ENCODE measurements around the gene CCDC187. TPM values are rescaled to one million over a fixed set of nuclear protein-coding genes. Genes with fewer than 3 reads are reported as not detected.

CCDC187 gene
- total RNA-seq, 1 donor, result not detected

GRCh38 chr9:136297016-136297691, 6.7 kb downstream of the CCDC187 start:
- Histone ChIP-seq H3K9me3 (ENCODE audit: low read depth, low read length) (no peaks in the 10 kb centered on the region), H3K27ac (ENCODE audit: low read depth, low read length) (no peak overlapping the region), H3K36me3 (ENCODE audit: insufficient read depth, low read length) (no peaks in the 10 kb centered on the region), H4K20me1 (ENCODE audit: insufficient read depth, low read length) (no peaks in the 10 kb centered on the region), H3K79me2 (ENCODE audit: insufficient read depth, low read length) (no peaks in the 10 kb centered on the region), H2AFZ (ENCODE audit: low read length) (no peak overlapping the region), H3K4me3 (ENCODE audit: insufficient read depth, low read length) (no peak overlapping the region), H3K4me2 (ENCODE audit: insufficient read depth, low read length) (no peak overlapping the region), H3K27me3 (ENCODE audit: insufficient read depth, low read length) (no peaks in the 10 kb centered on the region), H3K4me1 (ENCODE audit: insufficient read depth, low read length) (no peaks in the 10 kb centered on the region)
- TF ChIP-seq CTCF (IDR thresholded peaks at IDR 0.05; ENCODE audit: extremely low read depth, low read depth, low read length), result no peak
- DNase-seq (ENCODE audit: insufficient read length, low spot score, missing footprints), result no peak

GRCh38 chr9:136296434-136297015, 7.4 kb downstream of the CCDC187 start:
- no peak overlapping the region for H3K4me2 ChIP-seq (ENCODE audit: insufficient read depth, low read length)
- no peak overlapping the region for H2AFZ ChIP-seq (ENCODE audit: low read length)
- H3K4me3 ChIP-seq (ENCODE audit: insufficient read depth, low read length), result no peak overlapping the region
- H3K79me2 ChIP-seq (ENCODE audit: insufficient read depth, low read length), result no peaks in the 10 kb centered on the region
- H3K27me3 ChIP-seq (ENCODE audit: insufficient read depth, low read length), result no peaks in the 10 kb centered on the region
- no peaks in the 10 kb centered on the region for H3K36me3 ChIP-seq (ENCODE audit: insufficient read depth, low read length)
- TF ChIP-seq CTCF (IDR thresholded peaks at IDR 0.05; ENCODE audit: extremely low read depth, low read depth, low read length), result no peak
- no peaks in the 10 kb centered on the region for H4K20me1 ChIP-seq (ENCODE audit: insufficient read depth, low read length)
- H3K4me1 ChIP-seq (ENCODE audit: insufficient read depth, low read length), result no peaks in the 10 kb centered on the region
- H3K9me3 ChIP-seq (ENCODE audit: low read depth, low read length), result no peaks in the 10 kb centered on the region
- DNase-seq (ENCODE audit: insufficient read length, low spot score, missing footprints), result no peak
- no peak overlapping the region for H3K27ac ChIP-seq (ENCODE audit: low read depth, low read length)

GRCh38 chr9:136295542-136296433, 8.1 kb downstream of the CCDC187 start:
- H3K9me3 ChIP-seq (ENCODE audit: low read depth, low read length), result no peaks in the 10 kb centered on the region
- TF ChIP-seq CTCF (IDR thresholded peaks at IDR 0.05; ENCODE audit: extremely low read depth, low read depth, low read length), result no peak
- H3K27me3 ChIP-seq (ENCODE audit: insufficient read depth, low read length), result no peaks in the 10 kb centered on the region
- no peak for DNase-seq (ENCODE audit: insufficient read length, low spot score, missing footprints)
- no peaks in the 10 kb centered on the region for H3K79me2 ChIP-seq (ENCODE audit: insufficient read depth, low read length)
- no peaks in the 10 kb centered on the region for H3K4me1 ChIP-seq (ENCODE audit: insufficient read depth, low read length)
- H3K27ac ChIP-seq (ENCODE audit: low read depth, low read length), result no peak overlapping the region
- H4K20me1 ChIP-seq (ENCODE audit: insufficient read depth, low read length), result no peaks in the 10 kb centered on the region
- no peak overlapping the region for H3K4me2 ChIP-seq (ENCODE audit: insufficient read depth, low read length)
- H3K4me3 ChIP-seq (ENCODE audit: insufficient read depth, low read length), result no peak overlapping the region
- no peaks in the 10 kb centered on the region for H3K36me3 ChIP-seq (ENCODE audit: insufficient read depth, low read length)
- H2AFZ ChIP-seq (ENCODE audit: low read length), result no peak overlapping the region

GRCh38 chr9:136295055-136295454, 8.8 kb downstream of the CCDC187 start:
- no peaks in the 10 kb centered on the region for H3K79me2 ChIP-seq (ENCODE audit: insufficient read depth, low read length)
- no peak overlapping the region for H3K27ac ChIP-seq (ENCODE audit: low read depth, low read length)
- H3K4me1 ChIP-seq (ENCODE audit: insufficient read depth, low read length), result no peaks in the 10 kb centered on the region
- no peak overlapping the region for H3K4me3 ChIP-seq (ENCODE audit: insufficient read depth, low read length)
- H4K20me1 ChIP-seq (ENCODE audit: insufficient read depth, low read length), result no peaks in the 10 kb centered on the region
- H2AFZ ChIP-seq (ENCODE audit: low read length), result no peak overlapping the region
- H3K27me3 ChIP-seq (ENCODE audit: insufficient read depth, low read length), result no peaks in the 10 kb centered on the region
- H3K36me3 ChIP-seq (ENCODE audit: insufficient read depth, low read length), result no peaks in the 10 kb centered on the region
- no peak for DNase-seq (ENCODE audit: insufficient read length, low spot score, missing footprints)
- H3K4me2 ChIP-seq (ENCODE audit: insufficient read depth, low read length), result no peak overlapping the region
- no peaks in the 10 kb centered on the region for H3K9me3 ChIP-seq (ENCODE audit: low read depth, low read length)
- TF ChIP-seq CTCF (IDR thresholded peaks at IDR 0.05; ENCODE audit: extremely low read depth, low read depth, low read length), result no peak

Measured in osteoblast (primary cell).